ENCODE data around the gene ZNF541.
"Not testable (repeated sequence)": the region's sequence is repeated elsewhere in the genome, so short reads cannot be mapped to it uniquely, and the experiment has no call there.

The ZNF541 gene

GRCh38 chr19:47599671-47600245 is 26.8 kb upstream of the ZNF541 start:
- in situ Hi-C loops (cut with MboI; ENCODE audit: low sequenced_read_pairs): not testable (repeated sequence)

DNA sequence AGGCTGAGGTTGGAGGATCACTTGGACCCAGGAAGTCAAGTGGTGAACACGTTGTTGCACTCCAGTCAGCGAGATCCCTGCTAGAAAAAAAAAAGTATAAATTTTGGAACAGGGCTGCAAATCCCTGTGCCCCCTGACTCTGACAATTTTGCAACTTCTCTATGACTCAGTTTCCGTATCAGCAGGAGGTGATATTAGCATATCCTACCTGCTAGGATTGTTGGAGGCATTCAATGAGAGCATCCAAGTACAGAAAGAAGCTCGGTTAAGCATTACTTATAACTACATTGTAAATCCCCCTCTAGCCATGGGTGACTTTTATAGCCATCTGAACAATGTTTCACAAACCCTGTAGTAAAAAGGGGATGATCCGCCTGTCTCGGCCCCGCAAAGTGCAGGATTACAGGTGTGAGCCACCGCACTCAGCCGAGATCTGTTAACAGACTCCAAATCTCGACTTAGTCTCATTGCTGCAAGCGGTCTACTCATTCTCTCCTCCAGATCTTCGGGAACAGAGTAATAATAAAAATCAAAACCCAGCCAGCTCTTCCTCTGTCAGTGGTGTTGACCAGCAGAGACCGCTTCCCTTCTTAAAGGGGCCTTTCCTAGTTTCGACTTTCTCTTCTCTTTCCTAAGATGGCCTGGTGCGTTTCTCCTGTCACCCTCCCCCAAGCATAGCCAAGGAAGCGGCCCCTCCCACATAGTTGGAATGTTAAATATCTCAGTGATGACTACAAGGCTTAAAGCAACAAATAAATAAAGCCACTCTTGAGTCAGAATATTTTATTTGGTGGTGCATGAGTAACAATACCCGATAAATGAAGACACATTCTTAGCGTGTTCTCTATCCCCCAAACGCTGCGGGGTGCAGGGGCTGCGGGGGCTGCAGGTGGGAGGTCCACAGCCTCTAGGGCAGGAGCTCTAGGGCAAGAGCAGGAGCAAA is 25.7 kb upstream of the ZNF541 start:
- in situ Hi-C loops (cut with MboI; ENCODE audit: low sequenced_read_pairs): no loop called here

- in situ Hi-C loops (cut with MboI; ENCODE audit: low sequenced_read_pairs): no loop called here
Observed at GRCh38 chr19:47595944-47596343, 23.0 kb upstream of the ZNF541 start.

GRCh38 chr19:47593860-47594259 is 20.9 kb upstream of the ZNF541 start:
- in situ Hi-C loops (cut with MboI; ENCODE audit: low sequenced_read_pairs): no loop called here

GRCh38 chr19:47589824-47590223 is 16.9 kb upstream of the ZNF541 start:
- in situ Hi-C loops (cut with MboI; ENCODE audit: low sequenced_read_pairs): no loop called here

GRCh38 chr19:47587295-47587694 is 14.3 kb upstream of the ZNF541 start:
- in situ Hi-C loops (cut with MboI; ENCODE audit: low sequenced_read_pairs): no loop called here

DNA sequence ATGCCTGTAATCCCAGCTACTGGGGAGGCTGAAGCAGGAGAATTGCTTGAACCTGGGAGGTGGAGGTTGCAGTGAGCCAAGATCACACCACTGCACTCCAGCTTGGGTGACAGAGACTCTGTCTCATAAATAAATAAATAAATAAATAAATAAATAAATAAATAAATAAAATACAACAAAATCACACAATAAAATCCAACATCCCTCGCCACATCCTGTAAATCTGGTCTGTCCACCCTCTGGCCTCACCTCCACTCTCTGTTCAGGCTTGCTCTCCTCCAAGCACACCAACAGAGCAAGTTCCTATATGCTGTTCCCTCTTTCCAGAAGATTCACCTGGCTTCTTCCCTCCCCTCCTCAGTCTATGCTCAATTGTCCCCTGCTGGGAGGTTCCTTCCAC is 10.2 kb upstream of the ZNF541 start:
- in situ Hi-C loops (cut with MboI; ENCODE audit: low sequenced_read_pairs): not testable (repeated sequence)

GRCh38 chr19:47582320-47582909 is 9.5 kb upstream of the ZNF541 start:
- in situ Hi-C loops (cut with MboI; ENCODE audit: low sequenced_read_pairs): no loop called here

GRCh38 chr19:47581605-47582319 is 8.8 kb upstream of the ZNF541 start:
- in situ Hi-C loops (cut with MboI; ENCODE audit: low sequenced_read_pairs): no loop called here

GRCh38 chr19:47580397-47580796 is 7.4 kb upstream of the ZNF541 start:
- in situ Hi-C loops (cut with MboI; ENCODE audit: low sequenced_read_pairs): no loop called here

DNA sequence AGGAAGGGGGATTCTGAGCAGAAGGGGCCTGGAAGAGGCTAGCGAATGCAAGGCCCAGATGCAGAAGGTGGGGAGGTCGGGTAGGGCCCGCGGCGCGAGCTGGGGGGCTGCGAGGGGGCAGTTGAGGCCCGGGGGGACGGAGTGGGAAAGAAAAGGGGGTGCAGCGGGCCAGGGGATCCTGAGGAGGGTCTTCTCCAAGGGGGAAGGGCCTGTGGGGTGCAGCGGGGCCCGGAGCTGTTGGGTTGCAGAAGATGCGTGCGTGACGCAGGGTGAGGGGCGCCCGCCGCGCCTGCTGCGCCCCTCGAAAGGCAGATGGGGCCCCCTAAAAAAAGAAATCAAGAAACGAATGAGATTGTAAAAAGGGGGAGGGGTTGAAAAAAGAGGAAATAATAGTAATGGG is 313 bp downstream of the ZNF541 start:
- in situ Hi-C loops (cut with MboI; ENCODE audit: low sequenced_read_pairs): no loop called here

DNA sequence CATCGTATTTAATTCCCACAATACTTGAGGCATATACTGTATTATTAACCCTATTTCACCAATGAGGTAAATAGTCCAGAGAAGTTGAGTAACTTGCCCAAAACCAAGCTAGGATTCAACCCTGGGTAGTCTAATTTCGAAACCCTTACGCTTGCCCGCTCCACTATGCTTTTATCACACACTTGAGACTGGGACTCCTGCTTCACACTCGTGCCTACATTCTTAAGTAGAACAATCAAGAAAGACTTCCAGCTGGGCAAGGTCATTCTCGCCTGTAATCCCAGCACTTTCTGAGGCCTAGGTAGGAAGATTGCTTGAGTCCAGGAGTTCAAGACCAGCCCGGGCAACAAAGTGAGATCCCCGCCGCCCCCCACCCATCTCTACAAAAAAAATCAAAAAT is 3.6 kb downstream of the ZNF541 start:
- in situ Hi-C loops (cut with MboI; ENCODE audit: low sequenced_read_pairs): no loop called here

- in situ Hi-C loops (cut with MboI; ENCODE audit: low sequenced_read_pairs): no loop called here
Observed at GRCh38 chr19:47564081-47564480, 8.9 kb downstream of the ZNF541 start.

DNA sequence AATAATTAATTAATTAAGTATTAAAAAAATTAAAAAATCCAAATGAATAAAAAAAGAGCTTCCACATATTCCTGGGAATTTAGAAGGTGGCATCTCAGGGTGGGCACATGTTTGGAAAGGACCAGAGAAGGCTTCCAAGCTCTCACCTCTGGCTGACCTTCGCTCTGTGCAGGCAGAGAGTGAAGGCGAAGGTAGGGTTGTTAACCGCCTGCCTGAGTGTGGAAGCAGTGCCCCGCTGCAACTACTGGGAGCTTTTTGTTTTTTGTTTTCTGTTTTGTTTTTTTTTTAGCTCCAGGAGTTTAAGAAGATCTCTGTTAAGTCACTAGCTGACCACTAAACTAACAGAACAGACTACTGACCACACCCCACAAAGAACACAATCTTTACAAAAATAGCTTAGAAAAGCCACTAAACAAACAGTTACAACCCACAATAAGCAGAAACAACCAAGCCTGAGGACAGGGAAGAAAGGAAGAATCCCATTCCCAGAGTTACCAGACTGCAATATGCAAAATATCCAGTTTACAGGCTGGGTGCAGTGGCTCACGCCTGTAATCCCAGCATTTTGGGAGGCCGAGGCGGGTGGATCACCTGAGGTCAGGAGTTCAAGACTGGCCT is 11.4 kb downstream of the ZNF541 start:
- in situ Hi-C loops (cut with MboI; ENCODE audit: low sequenced_read_pairs): no loop called here

GRCh38 chr19:47560999-47561398 is 11.9 kb downstream of the ZNF541 start:
- in situ Hi-C loops (cut with MboI; ENCODE audit: low sequenced_read_pairs): no loop called here

- in situ Hi-C loops (cut with MboI; ENCODE audit: low sequenced_read_pairs): no loop called here
Observed at GRCh38 chr19:47550129-47550528, 22.8 kb downstream of the ZNF541 start.

DNA sequence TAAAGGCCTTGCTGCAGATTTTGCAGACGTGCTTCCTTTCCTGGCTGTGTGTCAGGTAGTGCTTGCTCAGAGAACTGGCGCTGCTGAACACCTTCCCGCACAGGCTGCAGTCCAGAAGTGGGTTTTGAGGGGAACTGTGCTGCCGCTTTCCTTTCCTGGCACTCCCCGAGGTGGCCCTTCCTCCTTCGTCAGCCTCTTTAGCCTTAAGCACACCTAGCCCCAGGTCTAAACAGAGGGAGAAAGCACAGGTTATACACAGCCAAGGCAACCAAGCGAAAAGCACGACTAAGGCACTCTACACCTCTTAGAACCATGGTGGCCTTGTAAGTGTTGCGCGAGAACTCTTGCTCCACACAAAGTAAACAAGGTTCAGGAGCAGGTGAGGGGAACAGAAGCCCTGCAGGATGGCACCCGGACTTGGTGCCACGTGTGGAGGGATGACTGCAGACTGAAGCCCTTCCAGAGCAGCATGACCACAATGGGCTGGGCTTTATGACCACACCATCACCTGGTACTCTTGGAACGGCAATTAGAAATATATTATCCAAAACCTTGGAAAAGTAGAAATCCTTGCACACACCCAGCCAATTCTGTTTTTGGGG is 23.6 kb downstream of the ZNF541 start:
- in situ Hi-C loops (cut with MboI; ENCODE audit: low sequenced_read_pairs): no loop called here

DNA sequence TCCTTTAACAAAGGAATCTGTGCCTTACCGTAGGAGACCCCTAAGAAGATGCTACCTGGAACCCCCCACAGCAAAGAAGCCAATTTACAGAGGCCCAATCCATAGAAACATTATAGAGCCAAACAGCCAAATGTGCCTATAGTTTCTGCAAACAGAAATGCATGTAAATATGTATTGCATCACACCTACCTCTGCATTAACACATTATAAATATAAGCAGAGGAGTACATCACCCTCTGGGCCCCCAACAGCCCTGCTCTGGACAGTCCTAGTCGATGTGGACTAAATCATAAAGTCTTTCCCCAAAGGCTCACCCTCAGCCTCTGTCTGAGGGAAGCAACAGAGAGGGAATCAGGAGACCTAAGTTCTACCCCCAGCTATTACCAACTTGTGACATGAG is 25.7 kb downstream of the ZNF541 start:
- in situ Hi-C loops (cut with MboI; ENCODE audit: low sequenced_read_pairs): no loop called here

- in situ Hi-C loops (cut with MboI; ENCODE audit: low sequenced_read_pairs): no loop called here
Observed at GRCh38 chr19:47545061-47545948, 27.6 kb downstream of the ZNF541 start.

GRCh38 chr19:47544476-47544875 is 28.5 kb downstream of the ZNF541 start:
- in situ Hi-C loops (cut with MboI; ENCODE audit: low sequenced_read_pairs): no loop called here

Data from HL-60/S4 treated with phorbol 12-myristate 13-acetate at 8.2 ng/mL for 4 days and 3 days (cell line).